ENCODE data around the gene TRERF1. TPM values are rescaled to one million over a fixed set of nuclear protein-coding genes. Genes with fewer than 3 reads are reported as not detected.

Gene TRERF1
- total and polyA plus RNA-seq, 2 of the 8 experiments (the other 6 are each of a cell fraction or from before 2014, with no cell fraction given), result 10.8 to 21.5 TPM

DNA sequence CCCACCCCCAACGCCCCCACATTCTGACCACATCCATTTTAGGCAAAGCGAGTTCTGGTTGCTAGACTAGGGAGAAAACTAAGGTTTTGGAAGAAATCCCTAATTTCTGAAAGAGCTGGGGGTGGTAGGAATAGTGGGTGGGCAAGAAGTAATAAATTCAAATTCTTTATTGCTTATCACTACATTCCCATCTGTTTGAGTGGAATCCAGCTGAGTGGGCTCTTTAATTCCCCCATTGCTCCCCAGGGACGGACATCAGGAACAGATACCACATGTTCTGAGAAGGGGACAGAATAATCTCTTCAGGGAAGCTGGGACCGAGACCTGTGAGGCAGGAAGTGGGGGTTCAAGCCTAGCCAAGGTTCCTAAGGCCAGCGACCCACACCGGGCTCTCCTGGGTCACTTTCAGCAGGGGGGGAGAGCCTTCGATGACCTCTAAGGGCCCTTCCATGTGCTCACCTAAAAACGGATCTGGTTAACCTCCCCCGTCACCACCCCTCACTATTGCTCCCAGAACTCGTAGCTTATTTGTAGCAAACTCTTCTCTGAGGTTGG lies 191.8 kb downstream of the TRERF1 start:
- Histone ChIP-seq H3K36me3 (ENCODE audit: control insufficient read depth in 2 of 4, insufficient read depth in 4 of 4, low read length in 3 of 4) (peaks cover 2 to 26% (median 11%) of the 10 kb centered on the region in 4 experiments), H3K14ac (ENCODE audit: insufficient read length) (no peak overlapping the region), H4K20me1 (replicated peaks in 1 of 2; ENCODE audit: control insufficient read depth in 1 of 2, insufficient read depth in 2 of 2, low read length in 2 of 2) (no peaks in the 10 kb centered on the region), H2AFZ (ENCODE audit: low read length) (no peak overlapping the region), H3K9ac (replicated peaks in 1 of 4; ENCODE audit: extremely low read depth in 1 of 4, low read depth in 3 of 4, low read length in 3 of 4) (no peak overlapping the region), H3K23ac (ENCODE audit: insufficient read length) (no peak overlapping the region), H3K27me3 (replicated peaks in 1 of 4; ENCODE audit: control insufficient read depth in 3 of 4, extremely low read depth in 1 of 4, insufficient read depth in 3 of 4, low read length in 3 of 4) (no peaks in the 10 kb centered on the region), H3K56ac (replicated peaks; ENCODE audit: insufficient read length, low read depth, low read length) (no peak overlapping the region), H3K4me3 (ENCODE audit: extremely low read depth in 1 of 4, insufficient read depth in 2 of 4, low read depth in 3 of 4, low read length in 4 of 4) (no peak overlapping the region), H3K18ac (ENCODE audit: extremely low read depth, low read length) (no peak overlapping the region), H2BK15ac (ENCODE audit: low read length) (no peak overlapping the region), H3K4me2 (ENCODE audit: insufficient read depth in 1 of 2, low read depth in 2 of 2, low read length in 2 of 2) (no peak overlapping the region), H3K79me1 (ENCODE audit: low read depth, low read length) (no peaks in the 10 kb centered on the region), H3K27ac (ENCODE audit: low read depth, low read length) (no peak overlapping the region), H4K91ac (replicated peaks; ENCODE audit: insufficient read length, low read length) (no peak overlapping the region), H2BK5ac (ENCODE audit: low read depth, low read length) (no peak overlapping the region), H3K79me2 (ENCODE audit: control insufficient read depth in 1 of 2, insufficient read depth in 2 of 2, low read length in 2 of 2) (no peaks in the 10 kb centered on the region), H3K23me2 (ENCODE audit: low read depth, low read length) (no peaks in the 10 kb centered on the region), H3K4ac (replicated peaks; ENCODE audit: insufficient read length, low read depth, low read length) (no peak overlapping the region), H2BK12ac (ENCODE audit: low read depth, low read length) (no peak overlapping the region), H4K8ac (ENCODE audit: extremely low read depth, insufficient read depth, low read length) (no peak overlapping the region), H3K4me1 (replicated peaks in 1 of 4; ENCODE audit: control insufficient read depth in 3 of 4, insufficient read depth in 4 of 4, low read length in 3 of 4) (peaks cover 17 to 26% (median 20%) of the 10 kb centered on the region in 4 experiments), H2AK5ac (ENCODE audit: low read depth, low read length) (no peak overlapping the region), H3K9me3 (ENCODE audit: insufficient read depth in 2 of 2, low read depth in 1 of 2, low read length in 1 of 2) (no peaks in the 10 kb centered on the region), H4K5ac (ENCODE audit: insufficient read length, low read depth, low read length) (no peak overlapping the region), H2BK20ac (ENCODE audit: low read length) (no peak overlapping the region), H2BK120ac (replicated peaks; ENCODE audit: low read depth, low read length) (no peak overlapping the region)
- FAIRE-seq (no peak), DNase-seq (ENCODE audit: low read depth in 1 of 2, low spot score in 2 of 2) (no peak)
- 78% methylated on average over 10 of the region's 10 CpGs; no CpG with 5 or more reads in 1 of the 2 experiments for WGBS, 2 experiments (ENCODE audit: extremely low coverage in 1 of 2, insufficient coverage in 1 of 2, insufficient read length in 1 of 2, insufficient replicate concordance in 2 of 2, low coverage in 1 of 2, low lambda C conversion rate in 2 of 2, missing lambda C conversion rate in 1 of 2)
- ChIA-PET POLR2A (ENCODE audit: partially characterized antibody) (interaction anchor here (1.2 kb wide), 1 partner anchor 523 kb away, joined by 3 read pairs; no protein-coding TSS in a partner anchor), CTCF (ENCODE audit: partially characterized antibody) (interaction anchor here (0.6 to 4.0 kb wide), 35 partner anchors 9 to 295 kb away, joined by 3 to 28 read pairs (median 5); no protein-coding TSS in a partner anchor)
- TF ChIP-seq SUZ12 (IDR thresholded peaks at IDR 0.05; ENCODE audit: low read length) (no peak), GTF2F1 (IDR thresholded peaks at IDR 0.05; ENCODE audit: borderline replicate concordance, low read depth, low read length) (no peak), BACH1 (IDR thresholded peaks at IDR 0.05; ENCODE audit: low read length) (no peak), NRF1 (IDR thresholded peaks at IDR 0.05; ENCODE audit: low read depth, low read length) (no peak), TCF12 (IDR thresholded peaks at IDR 0.05; ENCODE audit: low read depth, low read length) (no peak), BRCA1 (IDR thresholded peaks at IDR 0.05; ENCODE audit: low read depth, low read length) (no peak), SP2 (IDR thresholded peaks at IDR 0.05; ENCODE audit: low read length) (no peak), EZH2 (IDR thresholded peaks at IDR 0.05; ENCODE audit: low read depth, low read length, severe bottlenecking) (no peak), RAD21 (IDR thresholded peaks at IDR 0.05 in 1 of 2, conservative IDR thresholded peaks at IDR 0.05 in 1 of 2; ENCODE audit: low read depth in 2 of 2, low read length in 2 of 2) (no peak), JUND (IDR thresholded peaks at IDR 0.05; ENCODE audit: low read length) (no peak), CHD2 (IDR thresholded peaks at IDR 0.05; ENCODE audit: low read length) (no peak), RNF2 (IDR thresholded peaks at IDR 0.05; ENCODE audit: borderline replicate concordance, low read depth, low read length, missing control alignments, poor library complexity, severe bottlenecking) (no peak), CBX5 (IDR thresholded peaks at IDR 0.05; ENCODE audit: low read depth, low read length) (no peak)

Measured in H1 (cell line).